Measurements from ENCODE around the gene BRI3. TPM values are rescaled to one million over a fixed set of nuclear protein-coding genes. Genes with fewer than 3 reads are reported as not detected.

BRI3 gene
- total RNA-seq, 1 donor from 2014 or later, result 22.2 TPM

DNA sequence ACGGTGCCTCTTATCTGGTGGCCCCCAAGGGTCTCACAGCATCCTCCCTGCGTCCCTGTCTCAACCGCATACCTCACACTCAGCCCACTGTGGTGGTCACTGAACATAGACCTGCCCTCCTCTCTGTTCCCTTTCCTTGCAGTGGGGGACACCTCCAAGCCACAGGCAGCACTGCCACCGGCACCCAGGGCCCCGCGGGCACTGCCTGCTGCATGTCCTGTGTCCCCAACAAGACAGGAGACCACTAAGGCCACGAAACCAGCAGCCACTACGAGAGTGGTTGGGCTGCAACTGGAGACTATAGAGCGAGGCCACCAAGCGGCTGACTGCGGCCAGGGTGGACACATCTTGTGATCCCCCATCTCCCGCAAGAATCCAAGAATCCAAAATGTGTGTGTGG, 15.3 kb downstream of the BRI3 start:
- Mint-ChIP-seq H3K4me1 (peaks cover 7% of the 10 kb centered on the region), H3K27ac (peak overlapping the region; percentile 96), H3K9me3 (no peaks in the 10 kb centered on the region), H3K27me3 (ENCODE audit: insufficient read depth, low read depth) (peaks cover 4% of the 10 kb centered on the region), H3K36me3 (peaks cover 4% of the 10 kb centered on the region), H3K4me3 (no peak overlapping the region)
- Histone ChIP-seq H3K27ac (no peak overlapping the region), H3F3A (ENCODE audit: low read depth) (peaks cover 11% of the 10 kb centered on the region), H4K20me1 (ENCODE audit: low read depth) (peaks cover 20% of the 10 kb centered on the region), H3K27me3 (no peaks in the 10 kb centered on the region), H3K4me1 (peaks cover 6% of the 10 kb centered on the region), H3K36me3 (no peaks in the 10 kb centered on the region), H3K9ac (no peak overlapping the region), H3K9me3 (ENCODE audit: low read depth) (no peaks in the 10 kb centered on the region), H2AFZ (replicated peaks) (no peak overlapping the region), H3K4me3 (no peak overlapping the region), H3K79me2 (ENCODE audit: low read depth) (no peaks in the 10 kb centered on the region), H3K4me2 (no peak overlapping the region)
- TF ChIP-seq EZH2phosphoT487 (IDR thresholded peaks at IDR 0.05) (no peak), EZH2 (IDR thresholded peaks at IDR 0.05) (no peak)
- TF ChIP-seq, protein P1, sequence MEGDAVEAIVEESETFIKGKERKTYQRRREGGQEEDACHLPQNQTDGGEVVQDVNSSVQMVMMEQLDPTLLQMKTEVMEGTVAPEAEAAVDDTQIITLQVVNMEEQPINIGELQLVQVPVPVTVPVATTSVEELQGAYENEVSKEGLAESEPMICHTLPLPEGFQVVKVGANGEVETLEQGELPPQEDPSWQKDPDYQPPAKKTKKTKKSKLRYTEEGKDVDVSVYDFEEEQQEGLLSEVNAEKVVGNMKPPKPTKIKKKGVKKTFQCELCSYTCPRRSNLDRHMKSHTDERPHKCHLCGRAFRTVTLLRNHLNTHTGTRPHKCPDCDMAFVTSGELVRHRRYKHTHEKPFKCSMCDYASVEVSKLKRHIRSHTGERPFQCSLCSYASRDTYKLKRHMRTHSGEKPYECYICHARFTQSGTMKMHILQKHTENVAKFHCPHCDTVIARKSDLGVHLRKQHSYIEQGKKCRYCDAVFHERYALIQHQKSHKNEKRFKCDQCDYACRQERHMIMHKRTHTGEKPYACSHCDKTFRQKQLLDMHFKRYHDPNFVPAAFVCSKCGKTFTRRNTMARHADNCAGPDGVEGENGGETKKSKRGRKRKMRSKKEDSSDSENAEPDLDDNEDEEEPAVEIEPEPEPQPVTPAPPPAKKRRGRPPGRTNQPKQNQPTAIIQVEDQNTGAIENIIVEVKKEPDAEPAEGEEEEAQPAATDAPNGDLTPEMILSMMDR (IDR thresholded peaks at IDR 0.05), result no peak
- DNase-seq (ENCODE audit: low spot score), result no peak

DNA sequence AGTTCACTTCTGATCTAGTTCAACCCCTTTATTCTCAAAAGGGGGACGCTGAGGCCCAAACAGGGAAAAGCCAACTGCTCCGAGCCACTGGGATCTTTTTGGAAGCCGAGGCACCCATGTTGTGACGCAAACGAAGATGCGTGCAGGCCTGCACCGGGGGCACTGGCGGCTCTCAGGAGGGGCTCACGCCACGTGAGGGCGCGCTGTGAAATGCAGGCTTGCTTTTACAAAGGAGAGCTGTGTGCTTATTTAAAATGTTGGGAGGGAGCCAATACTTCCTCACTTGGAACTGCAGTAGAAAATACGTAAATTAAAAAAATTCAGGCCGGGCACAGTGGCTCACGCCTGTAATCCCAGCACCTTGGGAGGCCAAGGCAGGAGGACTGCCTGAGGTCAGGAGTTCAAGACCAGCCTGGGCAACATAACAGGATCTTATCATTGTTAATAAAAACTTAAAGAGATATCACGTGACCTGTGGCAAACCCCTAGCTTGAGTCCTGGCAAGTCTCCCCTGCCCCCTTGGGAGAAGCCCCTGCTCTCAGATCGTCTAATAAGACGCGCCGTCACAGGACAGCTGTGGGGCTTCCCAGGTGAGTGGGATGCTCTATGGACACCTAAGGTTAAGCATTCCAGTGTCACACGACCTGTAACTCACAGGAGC, 16.3 kb downstream of the BRI3 start:
- peaks cover 4% of the 10 kb centered on the region for H3K27me3 Mint-ChIP-seq (ENCODE audit: insufficient read depth, low read depth)
- Histone ChIP-seq H3K79me2 (ENCODE audit: low read depth) (no peaks in the 10 kb centered on the region), H3K4me2 (no peak overlapping the region), H3K36me3 (no peaks in the 10 kb centered on the region), H2AFZ (replicated peaks) (no peak overlapping the region), H3K4me1 (peaks cover 6% of the 10 kb centered on the region), H3K9ac (no peak overlapping the region), H4K20me1 (ENCODE audit: low read depth) (peaks cover 18% of the 10 kb centered on the region), H3K9me3 (ENCODE audit: low read depth) (no peaks in the 10 kb centered on the region), H3K27ac (no peak overlapping the region), H3K27me3 (no peaks in the 10 kb centered on the region), H3F3A (ENCODE audit: low read depth) (peaks cover 11% of the 10 kb centered on the region), H3K4me3 (no peak overlapping the region)
- TF ChIP-seq, protein P1 (IDR thresholded peaks at IDR 0.05), result no peak
- no peak for TF ChIP-seq EZH2 (IDR thresholded peaks at IDR 0.05)
- TF ChIP-seq EZH2phosphoT487 (IDR thresholded peaks at IDR 0.05), result no peak
- H3K4me3 Mint-ChIP-seq, result no peak overlapping the region
- H3K9me3 Mint-ChIP-seq, result no peaks in the 10 kb centered on the region
- H3K4me1 Mint-ChIP-seq, result peaks cover 7% of the 10 kb centered on the region
- DNase-seq (ENCODE audit: low spot score), result no peak
- no peak overlapping the region for H3K27ac Mint-ChIP-seq
- H3K36me3 Mint-ChIP-seq, result peaks cover 2% of the 10 kb centered on the region

DNA sequence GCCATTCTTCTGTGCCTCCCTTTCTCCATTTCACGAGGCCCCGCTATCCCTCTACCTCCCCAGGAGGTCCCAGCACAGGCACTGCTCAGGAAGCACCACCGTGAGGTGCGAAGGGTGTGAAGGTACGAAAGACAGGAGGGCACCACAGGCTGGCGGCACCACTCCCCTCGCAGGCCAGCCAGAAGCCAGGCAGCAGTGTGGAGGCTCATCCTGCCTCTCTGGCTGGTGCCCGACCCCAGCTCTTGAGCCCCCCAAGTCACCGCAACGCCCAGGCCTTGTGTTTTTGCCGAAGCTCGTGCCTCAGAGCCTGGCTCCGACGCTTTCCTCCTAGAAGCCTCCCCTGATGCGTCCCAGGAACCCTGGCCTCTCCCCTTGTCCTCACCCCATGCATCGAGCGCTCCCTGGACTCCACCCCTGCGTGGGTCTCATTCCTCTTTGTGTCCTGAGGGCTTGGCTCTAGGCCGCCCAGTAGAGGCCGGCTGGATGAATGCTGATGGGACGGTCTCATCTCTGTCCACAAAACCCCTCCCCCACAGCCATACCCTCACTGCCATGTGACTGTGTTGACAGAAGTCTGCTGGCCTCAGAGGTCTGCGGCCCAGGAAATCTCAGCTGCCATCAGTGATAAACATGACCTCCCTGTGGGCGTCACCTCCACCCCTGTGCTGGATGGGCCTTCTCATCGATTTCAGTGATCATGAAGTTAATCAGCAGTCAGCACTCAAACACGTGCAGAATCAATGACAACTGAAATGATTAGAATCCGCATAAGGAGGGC, 19.3 kb downstream of the BRI3 start:
- TF ChIP-seq, protein P1 (IDR thresholded peaks at IDR 0.05), result no peak
- no peak for TF ChIP-seq EZH2 (IDR thresholded peaks at IDR 0.05)
- no peak for TF ChIP-seq EZH2phosphoT487 (IDR thresholded peaks at IDR 0.05)
- Histone ChIP-seq H3K4me3 (no peak overlapping the region), H3K9me3 (ENCODE audit: low read depth) (no peaks in the 10 kb centered on the region), H3K4me1 (peaks cover 6% of the 10 kb centered on the region), H3K27me3 (no peaks in the 10 kb centered on the region), H3K9ac (no peak overlapping the region), H3K36me3 (no peaks in the 10 kb centered on the region), H3K79me2 (ENCODE audit: low read depth) (no peaks in the 10 kb centered on the region), H2AFZ (replicated peaks) (no peak overlapping the region), H3F3A (ENCODE audit: low read depth) (no peaks in the 10 kb centered on the region), H3K27ac (no peak overlapping the region), H3K4me2 (no peak overlapping the region), H4K20me1 (ENCODE audit: low read depth) (peaks cover 4% of the 10 kb centered on the region)
- peak overlapping the region; percentile 87 for H3K27ac Mint-ChIP-seq
- H3K36me3 Mint-ChIP-seq, result peaks cover 5% of the 10 kb centered on the region
- H3K4me3 Mint-ChIP-seq, result peak overlapping the region; percentile 59
- no peaks in the 10 kb centered on the region for H3K9me3 Mint-ChIP-seq
- no peak for DNase-seq (ENCODE audit: low spot score)
- peaks cover 4% of the 10 kb centered on the region for H3K27me3 Mint-ChIP-seq (ENCODE audit: insufficient read depth, low read depth)
- peaks cover 8% of the 10 kb centered on the region for H3K4me1 Mint-ChIP-seq
